NCI-H2107 treated with DMSO at 0.1 percent for 48 hours (cell line): ENCODE results near the gene NODAL.
"Not testable (repeated sequence)": the region's sequence is repeated elsewhere in the genome, so short reads cannot be mapped to it uniquely, and the experiment has no call there.

Experiments
- DNase-seq: peaks from one replicate; lab custom pipeline; 2025; ENCODE audit not compliant: unreplicated experiment; lab: John Stamatoyannopoulos, UW

Gene NODAL

DNA sequence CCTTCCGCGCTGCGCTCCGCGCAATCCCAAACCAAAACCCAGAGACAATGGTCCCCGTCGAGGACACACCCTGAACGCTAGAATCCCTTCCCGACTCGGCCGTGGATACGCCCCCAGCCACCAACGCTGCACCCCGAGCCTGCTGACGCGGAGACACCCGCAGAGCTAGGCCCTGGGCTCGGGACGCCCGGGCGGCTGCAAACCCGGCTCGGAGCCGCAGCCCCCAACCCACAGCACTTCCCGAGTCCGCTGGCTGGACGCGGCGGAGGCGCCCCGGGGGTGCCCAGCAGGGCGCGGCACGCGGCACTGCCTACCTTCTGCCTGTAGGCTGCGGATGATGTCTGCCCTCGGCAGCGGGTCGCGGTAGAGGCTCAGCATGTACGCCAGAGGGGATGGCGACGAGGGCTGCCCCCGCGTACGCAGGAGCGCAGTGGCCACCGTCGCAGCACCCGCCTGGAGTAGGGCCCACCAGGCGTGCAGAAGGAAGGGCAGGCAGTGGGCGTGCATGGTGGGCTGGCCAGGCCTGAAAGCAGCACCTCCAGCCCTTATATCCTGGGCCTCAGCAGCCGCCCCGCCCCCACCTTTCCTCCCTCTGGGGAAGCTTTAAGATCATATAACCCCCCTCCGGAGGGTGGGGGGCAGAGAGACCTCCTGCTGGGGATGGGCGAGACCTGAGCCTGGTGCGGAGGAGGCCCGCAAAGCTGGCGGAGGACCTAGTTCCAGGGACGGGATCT is at the start of gene NODAL:
NODAL (minus strand) TSS at position 521 of the 734 bp plus-strand sequence; CDS start at position 507, 14 bp downstream.
- DNase-seq: no peak

DNA sequence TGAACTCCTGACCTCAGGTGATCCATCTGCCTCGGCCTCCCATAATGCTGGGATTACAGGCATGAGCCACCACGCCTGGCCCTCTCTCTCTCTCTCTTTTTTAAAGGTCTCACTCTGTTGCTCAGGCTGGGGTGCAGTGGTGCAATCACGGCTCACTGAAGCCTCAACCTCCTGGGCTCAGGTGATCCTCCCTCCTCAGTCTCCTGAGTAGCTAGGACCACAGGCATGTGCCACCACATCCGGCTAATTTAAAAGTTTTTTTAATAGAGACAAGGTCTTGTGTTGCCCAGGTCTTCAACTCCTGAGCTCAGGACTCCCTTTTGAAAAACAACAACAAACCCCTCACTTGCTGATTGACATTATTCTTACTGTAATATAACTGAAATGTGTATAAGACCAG is 48.7 kb upstream of the NODAL start:
- no peak for DNase-seq

DNA sequence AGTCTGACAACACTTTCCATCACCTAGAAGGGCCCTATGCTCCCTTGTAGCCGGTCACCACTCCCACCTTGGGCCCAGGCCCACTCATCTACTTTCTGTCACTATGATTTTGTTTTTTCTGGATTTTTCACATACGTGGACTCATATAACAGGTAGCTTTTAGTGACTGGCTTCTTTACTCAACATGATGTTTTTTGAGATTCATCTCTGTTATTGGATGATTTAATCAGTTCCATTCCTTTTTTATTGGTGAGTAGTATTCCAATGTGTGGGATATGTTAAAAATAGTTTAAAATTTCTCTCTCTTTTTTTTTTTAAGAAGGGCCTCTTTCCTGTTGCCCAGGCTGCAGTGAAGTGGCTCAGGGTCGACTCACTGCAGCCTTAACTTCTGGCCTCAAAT is 46.3 kb upstream of the NODAL start:
- no peak for DNase-seq

DNA sequence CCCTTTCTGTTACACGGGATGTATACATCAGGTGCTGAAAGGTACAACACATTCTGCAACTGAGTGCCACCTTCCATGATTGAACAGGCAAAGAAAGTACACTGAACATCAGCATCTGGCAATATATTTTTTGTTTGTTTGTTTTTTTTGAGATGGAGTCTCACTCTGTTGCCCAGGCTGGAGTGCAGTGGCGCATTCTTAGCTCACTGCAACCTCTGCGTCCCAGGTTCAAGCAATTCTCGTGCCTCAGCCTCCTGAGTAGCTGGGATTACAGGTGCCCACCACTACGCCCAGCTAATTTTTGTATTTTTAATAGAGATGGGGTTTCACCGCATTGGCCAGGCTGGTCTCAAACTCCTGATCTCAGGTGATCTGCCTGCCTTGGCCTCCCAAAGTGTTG is 42.4 kb upstream of the NODAL start:
- not testable (repeated sequence) for DNase-seq

DNA sequence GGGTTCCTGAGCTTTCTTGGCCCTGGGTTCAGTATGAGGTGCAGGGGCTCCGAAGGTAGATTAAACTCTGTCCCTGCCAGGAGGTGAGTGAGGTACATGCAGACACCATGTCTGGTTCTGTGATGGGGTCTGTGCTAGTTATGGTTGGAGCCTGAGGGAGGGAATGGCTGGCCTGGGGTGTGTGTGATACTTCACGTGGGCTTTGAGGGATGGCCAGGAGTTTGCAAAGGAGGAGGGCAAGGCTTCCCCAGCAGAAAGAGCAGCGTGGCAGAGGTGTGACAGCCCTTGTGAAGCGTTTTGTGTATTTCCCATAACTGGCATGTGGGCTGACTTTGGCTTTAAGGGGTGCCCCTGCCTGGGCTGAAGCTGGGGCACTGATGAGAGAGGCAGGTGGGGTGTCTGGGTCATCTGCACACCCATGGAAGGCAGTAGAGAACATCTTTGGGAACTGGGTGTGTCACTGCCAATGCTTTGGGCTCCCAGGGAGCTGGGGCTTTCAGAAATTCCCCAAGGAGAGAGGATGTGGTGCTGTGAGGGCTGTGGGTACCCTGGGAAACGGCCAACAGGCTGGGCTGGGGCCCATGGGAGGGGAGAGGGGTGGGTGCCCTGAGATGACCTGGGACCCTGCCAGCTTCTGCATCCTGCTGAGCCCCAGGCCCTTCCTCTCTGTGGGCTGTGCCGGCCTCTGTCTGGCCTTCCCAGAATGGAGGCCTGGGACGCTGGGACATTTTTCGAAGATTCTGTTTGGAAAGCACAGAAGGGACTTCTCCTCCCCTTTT is 41.7 kb upstream of the NODAL start:
- no peak for DNase-seq

DNA sequence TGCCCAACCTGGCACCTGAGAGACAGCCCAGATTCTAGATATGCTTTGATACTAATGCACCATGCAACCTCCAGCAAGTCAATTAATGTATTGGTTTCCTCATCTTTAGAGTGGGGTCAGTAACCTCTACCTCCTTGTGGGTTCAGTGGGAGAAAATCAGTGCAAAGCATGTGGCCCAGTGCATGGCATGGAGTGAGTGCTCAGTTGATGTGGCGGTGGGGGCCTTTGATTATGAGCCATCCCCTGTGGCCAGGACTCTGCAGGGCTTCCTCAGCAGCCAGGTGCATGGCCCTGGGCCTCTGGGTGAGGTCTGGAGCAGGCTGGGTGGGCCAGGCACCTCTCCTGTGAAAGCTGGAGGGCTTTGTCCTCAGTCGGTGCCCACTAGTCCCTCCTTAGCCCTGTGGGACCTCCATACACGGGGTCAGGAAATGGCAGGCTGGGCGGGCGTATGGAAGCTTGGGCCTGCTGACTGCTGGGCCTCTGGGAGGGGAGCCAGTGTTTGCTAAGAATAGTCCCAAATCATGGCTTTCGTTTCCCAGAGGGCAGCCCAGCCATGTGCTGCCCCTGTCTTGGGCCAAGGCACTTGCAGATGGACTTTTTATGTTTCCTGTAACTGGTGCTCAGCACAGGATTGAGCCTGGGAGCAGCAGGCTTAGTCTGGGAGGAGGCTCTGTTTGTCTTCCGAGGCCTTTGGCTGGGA is 40.5 kb upstream of the NODAL start:
- no peak for DNase-seq

DNA sequence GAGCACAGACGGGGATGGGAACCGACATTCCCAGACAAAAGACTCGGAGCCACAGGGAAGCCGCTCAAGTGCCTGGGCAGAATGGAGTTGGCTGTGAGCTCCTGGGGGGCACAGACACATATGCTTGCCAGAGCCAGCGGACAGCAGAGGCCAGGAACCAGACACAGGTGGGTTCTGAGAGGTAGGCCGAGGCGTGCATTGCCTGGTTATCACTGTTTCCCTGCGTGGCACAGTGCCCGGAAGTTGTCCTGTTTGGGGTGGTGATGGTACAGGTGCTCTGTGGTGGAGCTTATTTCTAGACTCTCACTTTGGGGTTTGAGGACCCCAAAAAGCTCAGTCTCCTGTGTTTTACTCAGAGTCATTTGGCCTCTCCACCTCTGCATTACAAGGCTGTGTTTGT is 39.6 kb upstream of the NODAL start:
- no peak for DNase-seq

DNA sequence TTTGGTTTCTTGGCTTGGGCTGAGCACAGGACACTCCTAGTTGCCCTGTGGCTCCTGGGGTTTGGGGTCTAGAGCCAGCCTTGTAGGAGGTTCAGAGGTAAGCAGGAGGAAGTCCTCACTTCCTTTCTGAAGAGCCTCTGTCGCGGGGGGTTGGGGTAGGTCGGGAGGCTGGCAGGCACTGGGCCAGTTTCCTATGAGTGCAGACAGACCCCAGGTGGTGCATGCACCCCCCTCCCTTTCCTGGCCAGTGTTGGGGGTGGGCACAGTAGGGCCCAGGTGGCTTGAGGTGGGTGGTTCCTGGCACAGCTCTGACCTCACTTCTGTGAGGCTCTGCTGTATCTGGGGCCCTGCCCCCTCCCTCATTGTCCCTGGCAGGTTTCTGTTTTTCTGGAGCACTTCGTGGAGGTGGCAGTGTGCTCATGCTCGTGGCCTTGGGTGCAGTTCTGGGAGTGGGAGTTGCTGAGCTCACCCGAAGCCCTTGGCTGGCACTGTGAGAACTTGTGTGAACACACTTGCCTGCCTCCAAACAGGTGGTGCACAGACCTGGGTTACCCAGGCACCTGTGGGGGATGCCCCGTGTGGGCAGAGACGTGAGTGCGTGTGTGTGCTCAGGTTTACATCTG is 38.9 kb upstream of the NODAL start:
- DNase-seq: no peak

DNA sequence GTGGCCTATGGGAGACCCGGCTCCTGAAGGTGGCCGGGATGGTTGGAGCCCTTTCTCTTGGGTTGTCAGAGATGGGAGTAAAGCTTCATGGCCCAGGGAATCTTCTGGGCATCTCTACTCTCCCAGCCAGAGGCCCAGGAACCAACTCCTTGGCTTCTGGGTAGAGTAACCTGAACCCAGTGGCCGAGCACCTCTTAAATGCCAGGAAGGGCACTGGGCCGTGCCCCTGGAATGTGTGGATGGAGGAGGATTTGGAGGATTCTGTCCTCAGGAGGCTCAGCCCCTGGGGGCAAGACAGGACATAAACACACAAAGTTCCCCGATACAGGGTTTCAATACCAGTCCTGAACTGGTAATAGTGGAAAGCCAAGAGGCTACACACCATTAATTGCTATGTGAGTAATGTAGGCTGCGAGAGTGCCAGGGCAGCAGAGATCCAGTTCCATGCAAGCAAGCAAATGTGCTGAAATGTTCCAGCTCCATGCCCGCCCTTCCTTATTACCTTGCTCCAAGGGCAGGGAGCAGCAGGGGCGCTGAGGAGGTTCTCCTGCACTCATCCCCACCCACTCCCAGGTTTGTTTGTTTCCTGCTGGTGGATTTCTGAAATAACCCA is 38.3 kb upstream of the NODAL start:
- DNase-seq: no peak

DNA sequence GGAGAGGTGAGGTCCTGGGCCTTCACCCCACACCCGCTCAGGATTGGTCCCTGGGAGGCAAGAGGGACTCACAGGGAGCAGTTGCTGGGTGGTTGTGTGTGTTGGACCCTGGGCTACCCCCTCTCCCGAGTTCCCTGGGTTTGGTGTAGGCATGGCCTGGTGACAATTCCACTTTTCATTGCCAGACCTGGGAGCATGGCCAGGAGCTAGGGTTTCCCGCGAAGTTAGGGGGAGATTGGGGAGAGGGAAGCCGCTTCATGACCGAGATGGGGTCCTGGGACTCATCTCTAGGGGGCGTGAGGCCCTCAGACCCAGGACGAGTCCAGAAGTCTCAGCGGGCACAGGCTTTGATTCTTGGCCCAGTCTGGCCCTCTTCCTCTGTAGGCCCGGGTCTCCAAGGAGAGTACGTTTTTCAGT is 37.7 kb upstream of the NODAL start:
- DNase-seq: no peak

DNA sequence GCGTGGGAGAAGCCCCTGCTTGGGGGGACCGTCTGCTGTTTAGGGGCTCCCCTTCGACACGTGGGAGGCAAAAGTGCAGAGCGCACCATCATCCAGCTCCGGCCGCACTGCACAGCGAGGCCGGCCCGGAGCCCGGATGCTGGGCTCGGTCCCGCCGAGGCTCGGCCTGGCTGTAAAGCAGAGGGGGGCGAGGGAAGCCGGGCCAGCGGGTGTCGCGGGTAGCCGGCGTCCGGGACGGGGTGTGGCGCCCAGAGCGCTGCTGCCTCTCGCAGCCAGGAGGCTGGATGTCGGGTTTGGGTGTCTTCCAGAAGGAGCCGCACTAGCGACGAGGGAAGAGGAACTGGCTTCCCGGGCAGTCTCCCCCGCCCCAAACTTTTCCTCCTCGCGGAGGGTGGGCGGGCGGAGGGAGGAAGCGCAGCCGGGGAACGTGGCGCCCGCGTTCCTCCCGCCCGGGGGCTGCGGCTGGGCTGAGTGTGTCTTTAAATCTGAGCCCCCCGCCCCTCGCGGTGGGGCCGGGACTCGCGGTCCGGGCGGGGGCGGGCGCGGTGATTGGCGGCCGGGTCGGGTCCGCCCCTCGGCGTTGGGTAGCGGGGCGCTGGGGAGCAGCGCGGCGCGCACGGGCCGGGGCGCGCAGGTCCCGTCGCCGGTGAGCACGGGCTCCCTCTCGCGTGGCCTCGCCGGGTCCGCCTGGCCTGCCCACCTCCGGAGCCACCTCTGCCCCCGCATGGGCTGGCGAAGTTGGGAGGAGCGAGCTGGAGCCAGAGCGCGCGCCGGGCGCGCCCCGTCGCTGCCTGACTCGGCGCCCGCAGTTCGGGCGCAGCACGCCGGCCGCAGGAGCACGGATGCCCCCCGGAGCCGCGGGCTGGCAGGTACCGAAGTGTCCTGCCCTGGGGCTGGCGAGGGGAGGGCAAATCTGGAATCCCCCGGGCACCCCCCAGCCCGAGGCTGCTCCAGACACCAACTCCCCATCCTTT is 37.0 kb upstream of the NODAL start, which contains the start of gene PALD1:
PALD1 (plus strand) TSS at position 577 of the 974 bp plus-strand sequence. CDS start 47,185 bp downstream, outside the sequence.
- no peak for DNase-seq

DNA sequence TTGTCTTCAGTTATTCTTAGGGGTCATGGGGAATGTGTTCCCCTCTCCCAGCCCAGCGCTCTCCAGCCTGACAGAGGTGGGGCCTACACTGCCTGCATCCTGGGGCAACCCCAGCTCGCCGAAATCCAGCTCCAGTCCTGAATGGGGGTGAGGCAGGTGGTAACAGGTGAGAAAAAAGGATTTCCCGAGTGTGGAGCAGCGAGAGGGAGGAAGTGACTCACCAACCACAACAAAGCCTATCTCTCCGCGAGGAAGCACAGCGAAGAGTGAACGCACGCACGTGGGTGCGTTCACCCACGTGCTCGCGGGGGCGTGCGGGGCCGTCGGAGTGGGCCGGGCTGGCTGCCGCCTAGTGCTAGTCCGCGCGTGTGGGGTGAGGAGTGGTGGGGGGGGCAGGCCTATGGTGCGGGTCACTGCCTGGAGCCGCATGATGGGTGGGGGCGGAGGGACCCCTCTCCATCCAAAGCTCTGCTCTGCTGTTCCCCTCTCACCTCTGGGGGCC is 36.2 kb upstream of the NODAL start:
- peak; percentile 8 for DNase-seq

DNA sequence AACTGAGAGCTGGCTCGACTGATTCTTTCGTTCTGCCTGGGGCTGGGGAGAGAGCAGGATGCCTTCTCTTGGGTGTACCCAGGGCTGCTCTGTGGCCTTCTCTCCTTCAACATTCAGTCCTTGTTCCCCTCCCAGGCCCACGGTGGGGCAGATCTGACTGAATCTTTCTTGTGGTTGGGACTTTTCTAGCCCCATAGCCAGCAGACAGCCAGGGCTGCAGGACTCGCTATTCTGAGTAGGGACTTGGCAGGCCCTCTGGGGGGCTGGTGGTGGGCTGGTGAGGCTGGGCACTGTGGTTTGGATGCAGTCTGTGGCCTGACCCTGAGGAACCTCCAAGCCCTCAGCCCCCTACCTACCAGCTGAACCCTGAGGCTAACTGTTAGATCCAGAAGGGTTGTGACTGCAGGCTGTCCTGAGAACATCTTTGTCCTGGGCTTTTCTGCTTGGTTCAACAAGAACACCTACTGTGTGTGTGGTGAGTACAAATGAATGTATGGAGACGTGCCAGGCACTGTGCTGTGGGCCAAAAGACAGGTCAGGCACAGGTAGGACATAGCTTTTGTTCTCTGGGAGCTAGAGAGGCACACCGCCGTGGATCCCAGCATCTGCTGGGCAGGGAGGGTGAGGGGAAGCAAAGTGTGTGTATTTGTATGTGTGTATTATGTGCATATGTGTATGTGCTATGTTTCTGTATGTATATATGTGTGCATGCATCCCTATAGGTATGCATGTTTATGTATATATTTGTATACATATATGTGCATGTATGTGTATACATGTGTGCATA is 35.0 kb upstream of the NODAL start:
- DNase-seq: no peak

DNA sequence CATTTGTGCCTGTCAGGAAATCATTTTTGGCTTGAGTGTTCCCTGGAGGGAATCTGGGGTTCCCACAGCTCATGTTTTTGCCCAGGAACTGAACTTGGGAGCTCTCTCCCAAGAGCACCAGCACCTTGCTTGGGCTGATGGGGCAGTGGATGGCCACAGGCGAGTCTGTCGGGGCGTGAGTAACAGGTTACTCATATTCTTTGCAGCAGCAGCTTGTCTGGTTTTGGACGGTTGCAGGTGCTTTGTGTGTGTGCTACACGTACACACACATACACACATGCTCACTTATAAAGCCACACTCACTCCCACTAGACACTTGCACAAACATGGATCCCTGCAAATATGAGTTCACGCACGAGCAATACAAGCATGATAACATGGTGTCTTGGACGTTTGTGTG is 34.2 kb upstream of the NODAL start:
- no peak for DNase-seq

DNA sequence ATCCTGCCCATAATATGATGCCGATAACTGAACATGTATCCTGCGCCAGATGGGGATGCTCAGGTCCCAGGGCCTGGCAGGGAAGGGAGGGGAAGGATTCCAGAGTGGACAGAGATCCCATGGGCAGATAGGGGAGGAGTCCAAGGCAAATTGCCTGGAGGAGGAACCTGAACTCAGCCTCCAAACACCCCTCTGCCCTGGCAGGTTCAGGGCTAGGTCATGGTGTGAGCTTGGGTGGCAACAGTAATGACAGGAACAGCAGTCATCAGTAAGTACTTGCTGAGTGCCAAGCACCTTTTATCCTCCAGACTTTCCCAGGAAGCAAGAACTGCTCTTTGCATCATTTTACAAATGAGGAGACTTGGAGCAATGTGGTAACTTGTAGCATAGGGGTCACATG is 33.3 kb upstream of the NODAL start:
- no peak for DNase-seq

DNA sequence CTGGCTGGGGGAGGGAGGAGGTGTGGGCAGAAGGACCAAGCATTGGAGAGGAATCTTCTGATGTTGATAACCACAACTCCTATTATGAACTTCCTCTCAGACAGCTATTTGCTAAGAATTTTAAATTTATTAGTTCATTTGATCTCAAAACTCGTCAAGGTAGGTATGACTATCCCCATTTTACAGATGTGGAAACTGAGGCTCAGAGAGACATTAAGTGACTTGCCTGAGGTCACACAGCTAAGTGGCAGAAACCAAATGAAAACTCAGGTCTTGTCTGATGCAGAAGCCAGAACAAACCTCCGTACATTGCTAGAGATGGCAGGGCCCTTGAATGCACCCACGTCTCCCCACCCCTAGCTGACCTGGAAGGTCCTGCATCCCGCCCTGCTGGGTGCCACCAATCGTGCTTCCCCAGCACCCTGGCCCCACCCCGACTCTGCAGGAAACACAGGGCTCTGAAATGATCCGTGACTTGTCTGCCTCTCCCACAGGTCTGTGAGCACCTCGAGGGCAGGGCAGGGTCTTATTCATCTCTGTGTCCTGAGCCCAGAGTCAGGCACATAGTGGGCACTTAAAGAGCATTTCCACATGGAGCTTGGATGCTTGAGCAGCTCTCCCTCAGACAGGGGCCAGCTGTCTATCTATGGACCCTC is 31.4 kb upstream of the NODAL start:
- DNase-seq: no peak

DNA sequence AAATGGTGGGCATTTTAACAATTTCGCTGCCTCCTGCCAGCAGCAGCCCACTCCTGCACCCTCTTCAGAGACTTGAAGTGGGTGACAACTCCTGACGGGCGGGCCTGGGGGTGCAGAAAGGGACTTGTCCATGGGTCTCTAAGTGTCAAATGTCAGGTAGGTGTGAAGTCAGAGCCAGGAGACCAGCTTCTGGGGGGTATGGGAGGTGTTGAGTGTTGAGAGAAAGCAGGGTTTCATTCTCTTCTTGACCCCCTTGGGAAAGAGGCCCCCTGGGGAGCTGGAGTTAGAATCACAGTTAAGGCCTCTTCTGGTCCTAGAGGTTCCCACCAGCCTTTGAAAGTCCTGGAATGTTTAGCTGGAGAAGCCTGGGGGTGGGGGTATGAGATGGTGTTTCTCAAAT is 25.5 kb upstream of the NODAL start:
- DNase-seq: no peak

DNA sequence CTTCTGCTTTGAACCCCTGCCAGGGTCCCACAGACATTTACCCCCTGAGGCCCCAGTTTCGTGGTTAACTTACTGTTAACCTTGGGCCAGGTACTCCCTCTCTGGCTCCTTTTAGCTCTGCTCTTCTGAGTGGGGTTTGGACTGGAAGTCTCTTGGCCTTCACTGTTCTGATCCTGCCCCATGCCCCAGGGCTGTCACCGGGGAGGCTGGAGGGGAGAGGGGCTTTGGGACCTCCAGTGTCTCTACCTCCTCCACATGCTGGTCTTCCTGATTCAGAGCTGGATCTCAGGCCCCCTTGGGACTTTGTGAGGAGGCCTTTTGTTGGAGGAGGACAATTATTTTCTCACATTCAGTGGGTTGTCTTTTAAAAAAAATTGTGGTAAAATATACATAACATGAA is 24.4 kb upstream of the NODAL start:
- no peak for DNase-seq
